Measurements from ENCODE around the gene IFI44L.

Gene IFI44L

GRCh38 chr1:78641558-78641957 is 21.3 kb downstream of the IFI44L start:
- DNase-seq (ENCODE audit: low read depth): no peak

- DNase-seq (ENCODE audit: low read depth): no peak
Measured at GRCh38 chr1:78645723-78646122, 25.5 kb downstream of the IFI44L start.

DNA sequence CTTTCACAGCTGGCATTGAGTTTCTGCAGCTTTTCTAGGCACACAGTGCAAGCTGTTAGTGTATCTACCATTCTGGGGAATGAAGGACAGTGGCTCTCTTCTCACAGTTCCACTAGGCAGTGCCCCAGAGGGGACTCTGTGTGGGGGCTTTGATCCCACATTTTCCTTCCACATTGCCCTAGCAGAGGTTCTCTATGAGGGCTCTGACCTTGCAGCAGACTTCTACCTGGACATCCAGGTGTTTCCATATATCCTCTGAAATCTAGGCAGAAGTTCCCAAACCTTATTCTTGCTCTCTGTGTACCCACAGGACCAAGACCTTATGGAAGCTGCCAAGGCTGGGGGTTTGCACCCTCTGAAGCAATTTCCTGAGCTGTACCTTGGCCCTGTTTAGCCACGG is 27.0 kb downstream of the IFI44L start:
- DNase-seq (ENCODE audit: low read depth): no peak

DNA sequence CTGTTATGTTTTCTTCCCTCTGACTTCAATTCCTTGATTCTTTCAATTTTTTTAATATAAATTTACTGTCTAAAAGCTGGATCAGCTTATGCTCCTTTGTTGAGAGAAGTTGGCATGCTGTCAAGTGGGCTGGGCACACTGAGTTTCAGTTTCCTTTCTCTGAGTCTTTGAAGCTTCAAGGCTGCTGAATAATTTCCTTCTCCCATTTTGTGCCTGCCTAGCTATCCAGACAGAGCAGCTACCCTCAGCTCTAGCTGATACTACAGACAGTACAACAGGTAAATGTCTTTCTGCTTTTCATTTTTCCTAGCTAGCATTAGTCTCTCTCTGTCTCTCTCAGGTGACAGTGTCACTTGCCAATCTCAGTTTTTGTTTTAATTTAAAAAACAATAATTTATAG is 29.4 kb downstream of the IFI44L start, which contains the start of gene IFI44:
TSS of gene IFI44 (plus strand) at position 204 of the 400 bp plus-strand sequence. CDS start 365 bp downstream, outside the sequence.
- DNase-seq (ENCODE audit: low read depth): peak; percentile 24

GRCh38 chr1:78650114-78650660 is 29.9 kb downstream of the IFI44L start:
- no peak for DNase-seq (ENCODE audit: low read depth)

DNA sequence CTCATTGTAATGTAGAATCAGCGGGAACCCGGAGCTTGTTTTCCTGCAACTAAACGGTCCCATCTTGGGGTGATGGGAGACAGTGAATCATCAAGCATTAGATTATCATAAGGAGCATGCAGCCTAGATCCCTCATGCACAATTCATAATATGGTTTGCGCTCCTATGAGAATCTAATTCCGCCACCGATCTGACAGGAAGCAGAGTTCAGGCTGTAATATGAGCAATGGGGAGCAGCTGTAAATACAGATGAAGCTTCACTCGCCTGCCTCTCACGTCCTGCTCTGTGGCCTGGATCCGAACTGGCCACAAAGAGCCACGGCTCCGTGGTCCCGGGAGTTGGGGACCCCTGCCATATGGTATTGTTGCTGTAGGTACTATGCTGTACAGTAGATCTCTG is 31.0 kb downstream of the IFI44L start:
- DNase-seq (ENCODE audit: low read depth): peak; percentile 17

DNA sequence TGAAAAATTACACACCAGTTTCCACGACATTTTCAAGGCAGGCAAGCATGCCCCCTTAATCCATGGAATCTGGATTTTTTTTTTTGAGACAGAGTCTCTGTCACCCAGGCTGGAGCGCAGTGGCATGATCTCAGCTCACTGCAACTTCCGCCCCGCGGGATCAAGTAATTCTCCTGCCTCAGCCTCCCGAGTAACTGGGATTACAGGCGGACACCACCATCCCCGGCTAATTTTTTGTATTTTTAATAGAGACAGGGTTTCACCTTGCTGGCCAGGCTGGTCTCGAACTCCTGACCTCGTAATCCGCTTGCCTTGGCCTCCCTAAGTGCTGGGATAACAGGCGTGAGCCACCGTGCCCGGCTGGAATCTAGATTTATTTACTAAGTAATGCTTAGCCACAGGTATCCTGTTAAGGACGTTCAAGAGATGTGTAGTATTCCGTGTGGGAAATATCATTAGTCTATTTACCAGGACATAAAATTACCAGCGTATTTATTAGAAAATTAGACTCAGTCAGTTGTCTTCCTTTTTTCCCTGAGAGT is 31.8 kb downstream of the IFI44L start:
- DNase-seq (ENCODE audit: low read depth): no peak

DNA sequence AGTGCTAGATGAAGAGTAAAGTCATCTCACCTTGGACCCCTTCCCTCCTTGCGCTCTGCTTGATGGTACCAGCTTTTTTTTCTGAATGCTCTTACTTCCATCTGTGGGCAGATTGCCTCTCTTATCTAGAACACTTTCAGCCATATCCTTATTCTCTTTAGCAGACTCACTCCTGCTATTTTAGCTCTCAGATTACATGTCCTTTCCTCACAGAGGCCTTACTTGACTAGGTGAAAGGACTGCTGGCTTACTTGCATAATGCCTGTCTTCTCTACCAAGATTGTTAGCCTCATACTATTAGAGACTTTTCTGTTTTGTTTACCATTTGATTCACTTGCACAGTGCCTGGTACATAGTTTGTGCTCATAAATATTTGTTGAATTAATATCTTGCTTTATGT is 38.7 kb downstream of the IFI44L start:
- DNase-seq (ENCODE audit: low read depth): no peak

DNA sequence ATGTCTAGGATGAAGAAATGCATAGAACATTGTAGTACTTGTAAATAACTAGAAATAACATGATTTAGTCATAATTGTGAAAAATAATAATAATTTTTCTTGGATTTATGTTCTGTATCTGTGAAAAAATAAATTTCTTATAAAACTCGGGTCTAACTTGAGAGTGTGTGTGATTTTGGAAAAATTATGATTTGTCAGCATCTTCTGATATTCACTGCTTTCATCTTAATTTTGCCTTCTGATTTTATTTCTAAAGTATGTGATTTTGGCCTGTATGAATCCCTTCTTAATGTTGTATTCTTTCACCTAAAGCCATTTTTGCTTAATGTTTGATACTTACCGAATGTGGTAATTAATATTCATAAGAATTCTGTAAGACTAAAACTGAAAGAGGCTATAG is 43.7 kb downstream of the IFI44L start:
- DNase-seq (ENCODE audit: low read depth): no peak

DNA sequence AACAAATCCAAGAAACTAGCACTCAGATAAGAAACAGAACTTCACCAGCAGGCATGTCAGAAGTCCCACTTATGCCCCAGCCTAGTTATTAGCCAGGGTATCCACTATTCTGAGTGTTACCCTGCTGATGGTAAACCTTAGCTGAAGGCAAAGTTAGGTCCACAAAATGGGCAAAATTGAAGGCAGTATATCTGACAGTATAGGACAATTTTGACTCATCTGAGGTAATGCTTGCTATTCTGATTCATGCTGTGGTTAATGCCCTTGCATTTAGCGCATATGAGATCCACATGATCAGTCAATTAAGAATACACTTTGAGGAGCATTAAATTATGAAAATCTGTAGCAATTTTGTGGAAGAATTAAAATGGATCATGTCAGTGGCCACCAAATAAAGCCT is 44.5 kb downstream of the IFI44L start:
- DNase-seq (ENCODE audit: low read depth): no peak

DNA sequence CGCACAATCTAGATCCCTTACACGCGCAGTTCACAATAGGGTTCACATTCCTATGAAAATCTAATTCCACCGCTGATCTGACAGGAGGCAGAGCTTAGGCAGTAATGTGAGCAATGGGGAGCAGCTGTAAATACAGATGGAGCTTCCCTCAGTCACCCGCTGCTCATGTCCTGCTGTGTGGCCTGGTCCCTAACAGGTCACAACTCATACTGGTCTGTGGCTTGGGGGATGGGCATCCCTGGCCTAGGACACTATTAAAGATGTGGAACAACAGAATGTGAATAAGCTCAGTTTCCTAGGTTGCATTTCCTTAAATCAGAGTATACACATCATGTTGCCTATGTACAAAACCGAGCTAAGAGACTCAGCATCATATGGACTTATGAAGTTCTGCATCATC is 45.6 kb downstream of the IFI44L start:
- no peak for DNase-seq (ENCODE audit: low read depth)

DNA sequence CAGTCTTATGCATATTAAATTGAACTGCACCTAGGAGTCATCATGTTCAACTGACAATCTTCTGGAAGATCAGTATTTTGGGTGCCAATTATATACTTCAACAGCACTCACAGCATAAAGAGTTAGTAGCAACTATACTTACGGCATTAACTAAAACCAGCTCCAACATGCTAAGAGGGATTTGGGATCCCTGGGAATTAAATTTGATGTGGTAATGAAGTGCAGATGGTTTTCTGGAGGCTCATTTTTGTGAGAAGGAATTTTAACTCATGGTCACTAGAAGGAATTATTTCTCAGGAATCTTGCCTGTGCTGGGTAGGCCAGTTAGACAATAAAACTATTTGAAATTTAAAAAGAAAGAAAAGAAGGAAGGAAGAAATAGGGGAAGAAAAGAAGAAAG is 47.7 kb downstream of the IFI44L start:
- DNase-seq (ENCODE audit: low read depth): no peak

DNA sequence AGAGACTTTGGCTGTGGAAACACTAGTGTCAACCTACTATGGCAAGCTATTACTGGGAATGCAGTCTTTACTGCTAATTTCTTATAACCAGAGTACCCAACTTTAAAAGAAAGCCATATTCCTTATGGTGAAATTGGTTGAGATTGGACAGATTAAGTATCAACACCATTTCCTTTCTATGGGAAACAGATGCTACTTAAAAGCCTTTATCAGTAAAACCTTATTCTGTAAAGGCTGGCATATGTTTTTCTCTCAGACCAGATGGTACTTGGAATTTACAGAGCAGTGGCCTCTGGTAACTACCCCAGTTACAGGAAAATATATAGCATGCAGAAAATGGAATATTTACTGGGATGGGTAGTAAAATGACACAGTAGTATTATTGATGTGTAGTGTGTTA is 48.2 kb downstream of the IFI44L start:
- no peak for DNase-seq (ENCODE audit: low read depth)

- DNase-seq (ENCODE audit: low read depth): no peak
Measured at GRCh38 chr1:78672428-78672827, 52.2 kb downstream of the IFI44L start.

- DNase-seq (ENCODE audit: low read depth): no peak
Measured at GRCh38 chr1:78673120-78673519, 52.9 kb downstream of the IFI44L start.

DNA sequence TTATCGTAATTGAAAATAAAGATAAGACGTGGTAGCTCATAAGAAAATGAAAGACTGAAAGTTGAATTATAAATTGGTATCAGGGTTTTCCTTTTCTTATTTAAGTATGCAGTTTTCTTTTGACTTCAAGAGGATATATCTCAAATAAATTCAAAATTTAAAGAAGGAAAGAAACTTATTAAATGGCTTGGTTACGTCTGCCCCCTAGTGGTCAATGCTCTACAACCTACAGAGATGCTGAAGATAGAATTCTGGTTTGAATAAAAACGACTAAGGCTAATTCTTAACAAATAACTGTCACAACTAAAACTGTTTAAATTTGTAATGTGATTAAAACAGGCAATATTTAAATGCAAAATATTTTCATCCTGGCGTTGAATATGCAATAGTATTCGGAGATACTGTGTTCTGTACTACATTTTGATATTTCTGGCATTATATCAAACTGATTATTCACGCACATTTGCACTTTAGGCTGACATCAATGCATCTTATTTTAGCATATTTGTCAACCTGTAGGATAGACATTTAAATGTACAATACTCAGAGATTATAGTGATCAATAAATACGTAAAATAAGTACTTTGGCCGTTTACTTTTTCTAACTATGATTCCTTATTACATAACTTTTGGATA is 56.2 kb downstream of the IFI44L start:
- DNase-seq (ENCODE audit: low read depth): no peak

DNA sequence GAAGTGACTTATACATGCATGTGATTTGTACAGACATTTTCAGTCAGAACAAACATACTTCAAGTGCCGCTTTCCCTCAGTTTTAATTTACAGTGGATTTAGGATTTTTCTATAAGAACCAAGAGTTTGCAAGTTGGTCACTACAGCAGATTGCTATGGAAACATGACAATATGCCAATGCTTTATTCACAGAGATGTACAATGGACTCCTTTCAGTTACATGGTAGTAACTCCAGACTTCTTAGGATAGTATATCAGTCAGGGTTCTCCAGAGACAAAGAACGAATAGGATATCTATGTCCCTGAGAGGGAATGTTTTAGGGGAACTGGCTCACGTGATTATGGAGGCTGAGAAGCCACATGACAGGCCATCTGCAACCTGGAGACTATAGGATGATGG is 56.7 kb downstream of the IFI44L start:
- no peak for DNase-seq (ENCODE audit: low read depth)

GRCh38 chr1:78677788-78678187 is 57.5 kb downstream of the IFI44L start:
- DNase-seq (ENCODE audit: low read depth): no peak

- DNase-seq (ENCODE audit: low read depth): no peak
Measured at GRCh38 chr1:78678324-78678723, 58.1 kb downstream of the IFI44L start.

DNA sequence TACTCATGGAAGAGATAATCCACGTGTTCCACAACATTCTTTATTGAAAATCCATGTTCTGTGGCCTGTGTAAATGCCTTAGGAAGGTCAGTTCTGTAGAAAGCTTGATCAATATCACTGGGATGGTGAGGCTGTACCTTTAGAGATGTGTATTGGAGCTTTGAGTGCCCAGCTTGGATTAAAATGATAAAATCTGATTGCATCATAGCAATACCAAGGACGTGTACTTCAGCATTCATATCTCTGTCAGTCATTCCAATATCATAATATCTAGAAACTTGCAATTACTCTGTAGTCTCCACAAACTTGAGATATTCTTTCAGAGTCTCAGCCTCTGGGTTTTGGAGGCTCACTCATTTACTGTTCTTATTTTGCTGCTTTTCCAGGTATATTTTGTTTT is 61.0 kb downstream of the IFI44L start:
- DNase-seq (ENCODE audit: low read depth): no peak

DNA sequence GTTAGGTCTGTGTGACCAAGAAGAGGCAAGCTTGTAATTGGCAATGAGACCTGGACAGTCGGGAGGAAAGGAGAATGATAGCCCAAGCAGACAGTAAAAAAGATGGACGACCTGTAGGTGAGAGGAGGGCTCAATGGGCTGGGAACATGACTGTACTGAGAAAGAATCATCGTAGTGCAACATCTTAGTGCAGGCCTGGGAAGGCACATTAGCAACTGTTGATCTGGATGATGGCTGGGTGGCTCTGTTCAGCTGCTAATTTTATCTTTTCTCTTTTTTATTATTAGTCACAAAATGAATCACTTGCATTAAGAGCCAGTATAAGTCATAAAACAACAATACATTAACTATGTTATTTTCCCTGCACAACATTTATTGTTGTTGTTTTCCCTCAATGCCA is 62.2 kb downstream of the IFI44L start:
- no peak for DNase-seq (ENCODE audit: low read depth)

DNA sequence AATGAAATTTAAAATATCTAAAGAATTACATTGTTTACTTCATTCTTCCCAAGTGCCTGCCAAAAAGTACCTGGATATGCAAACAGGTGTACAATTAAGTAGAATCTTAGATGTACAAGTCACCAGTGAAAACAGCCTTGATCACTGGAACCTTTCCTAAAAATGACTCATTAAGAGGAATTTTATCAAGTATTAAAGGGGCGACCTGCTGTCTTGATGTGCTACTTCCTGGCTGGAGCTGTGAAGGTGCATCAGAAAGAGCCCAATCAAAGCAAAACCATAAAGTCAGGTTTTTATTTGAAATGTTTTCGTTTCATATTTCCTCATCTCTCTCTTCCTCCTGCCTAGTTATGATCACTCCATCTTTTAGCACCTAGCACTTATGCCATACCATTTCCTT is 62.8 kb downstream of the IFI44L start:
- no peak for DNase-seq (ENCODE audit: low read depth)

- no peak for DNase-seq (ENCODE audit: low read depth)
Measured at GRCh38 chr1:78687315-78687714, 67.1 kb downstream of the IFI44L start.

DNA sequence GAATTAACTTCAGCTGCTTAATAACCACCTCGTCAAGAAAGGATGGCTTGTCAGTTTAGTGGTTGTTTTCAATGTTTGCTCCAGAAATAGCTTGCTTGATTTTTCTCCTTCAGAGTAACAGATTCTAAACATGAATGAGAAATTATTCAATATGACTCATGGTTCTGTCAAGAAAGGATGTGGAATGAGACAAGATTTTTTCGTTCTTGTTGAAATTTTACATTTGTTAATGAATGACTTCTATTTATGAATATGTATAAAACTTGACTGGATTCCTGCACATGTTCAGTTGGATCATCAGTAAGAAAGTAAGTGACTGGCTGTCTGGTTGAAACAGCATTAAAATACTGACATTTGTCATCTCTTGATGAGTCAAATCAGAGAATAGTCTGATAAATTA is 67.7 kb downstream of the IFI44L start:
- no peak for DNase-seq (ENCODE audit: low read depth)
